ENCODE data around the gene CFAP299.

GRCh38 chr4:80839792-80840191, 504.3 kb downstream of the CFAP299 start:
- no peak for TF ChIP-seq ZBTB44 (CRISPR knock-in tag; IDR thresholded peaks at IDR 0.05)
- no peak for TF ChIP-seq POLR2AphosphoS5 (IDR thresholded peaks at IDR 0.05; ENCODE audit: low read depth, low read length)
- no peak for TF ChIP-seq KLF9 (CRISPR knock-in tag; IDR thresholded peaks at IDR 0.05; ENCODE audit: low read depth)
- TF ChIP-seq ZNF335 (CRISPR knock-in tag; IDR thresholded peaks at IDR 0.05) = no peak
- TF ChIP-seq PRDM10 (CRISPR knock-in tag; IDR thresholded peaks at IDR 0.05; ENCODE audit: low read depth) = no peak
- no peak for TF ChIP-seq MAX (IDR thresholded peaks at IDR 0.05)
- no peak for TF ChIP-seq POLR2A (IDR thresholded peaks at IDR 0.05; ENCODE audit: insufficient read depth in 1 of 2, low read depth in 2 of 2, low read length in 2 of 2)
- TF ChIP-seq BCL3 (CRISPR knock-in tag; IDR thresholded peaks at IDR 0.05) = no peak
- no peak for TF ChIP-seq MTF1 (CRISPR knock-in tag; IDR thresholded peaks at IDR 0.05)
- no peak for TF ChIP-seq ZFP41 (CRISPR knock-in tag; IDR thresholded peaks at IDR 0.05; ENCODE audit: borderline replicate concordance)
- TF ChIP-seq ZNF780A (CRISPR knock-in tag; IDR thresholded peaks at IDR 0.05) = no peak
- TF ChIP-seq AHR (CRISPR knock-in tag; IDR thresholded peaks at IDR 0.05) = no peak
- TF ChIP-seq ZNF274 (CRISPR knock-in tag; IDR thresholded peaks at IDR 0.05) = no peak
- TF ChIP-seq JUN (CRISPR knock-in tag; IDR thresholded peaks at IDR 0.05) = no peak

All from HepG2 (cell line).